Measurements from ENCODE around the gene PTX4. TPM values are rescaled to one million over a fixed set of nuclear protein-coding genes. Genes with fewer than 3 reads are reported as not detected.

Gene PTX4
- total RNA-seq, 1 experiment from 2014 or later, result not detected

- H3K27ac Mint-ChIP-seq (ENCODE audit: unreplicated experiment), result no peak overlapping the region
- no peaks in the 10 kb centered on the region for H3K36me3 Mint-ChIP-seq (ENCODE audit: insufficient read depth, unreplicated experiment)
- ChIA-PET CTCF (no interaction called here), POLR2A (no interaction called here)
- H3K4me3 Mint-ChIP-seq (ENCODE audit: unreplicated experiment), result no peak overlapping the region
- no peaks in the 10 kb centered on the region for H3K36me3 ChIP-seq (ENCODE audit: control insufficient read depth, insufficient read depth, low read length)
- H3K4me3 ChIP-seq (ENCODE audit: low read depth, low read length), result no peak overlapping the region
- intact Hi-C loops (cut with micrococcal nuclease; ENCODE audit: unreplicated experiment), result no loop called here
- TF ChIP-seq CTCF (IDR thresholded peaks at IDR 0.05; ENCODE audit: insufficient read depth in 1 of 2, low read depth in 1 of 2, low read length in 1 of 2, severe bottlenecking in 1 of 2, unreplicated experiment in 1 of 2), result no peak
- no TSS peak for BruUV-seq (replicated peaks)
- no peaks in the 10 kb centered on the region for H3K4me1 Mint-ChIP-seq (ENCODE audit: low read depth, unreplicated experiment)
- H3K9me3 ChIP-seq, result no peaks in the 10 kb centered on the region
- no peak for DNase-seq
- H3K4me1 ChIP-seq, result no peaks in the 10 kb centered on the region
- no peaks in the 10 kb centered on the region for H3K27me3 Mint-ChIP-seq (ENCODE audit: insufficient read depth, unreplicated experiment)
- no peaks in the 10 kb centered on the region for H3K27me3 ChIP-seq (replicated peaks; ENCODE audit: control insufficient read depth, insufficient read depth, low read length)
- H3K9me3 Mint-ChIP-seq (ENCODE audit: unreplicated experiment), result no peaks in the 10 kb centered on the region
These were observed 31.7 kb upstream of the PTX4 start for GRCh38 chr16:1520461-1520860.

GRCh38 chr16:1519831-1520230, 31.1 kb upstream of the PTX4 start:
- Histone ChIP-seq H3K9me3 (peaks cover 3% of the 10 kb centered on the region; the same call in 1 of the 2 replicates), H3K27me3 (replicated peaks; ENCODE audit: control insufficient read depth, insufficient read depth, low read length) (no peaks in the 10 kb centered on the region), H3K4me1 (no peaks in the 10 kb centered on the region), H3K4me3 (ENCODE audit: low read depth, low read length) (no peak overlapping the region), H3K36me3 (ENCODE audit: control insufficient read depth, insufficient read depth, low read length) (no peaks in the 10 kb centered on the region)
- H3K36me3 Mint-ChIP-seq (ENCODE audit: insufficient read depth, unreplicated experiment), result no peaks in the 10 kb centered on the region
- POLR2A ChIA-PET, result no interaction called here
- no peak for TF ChIP-seq CTCF (IDR thresholded peaks at IDR 0.05; ENCODE audit: insufficient read depth in 1 of 2, low read depth in 1 of 2, low read length in 1 of 2, severe bottlenecking in 1 of 2, unreplicated experiment in 1 of 2)
- BruUV-seq (replicated peaks), result no TSS peak
- no peak overlapping the region for H3K4me3 Mint-ChIP-seq (ENCODE audit: unreplicated experiment)
- CTCF ChIA-PET, result no interaction called here
- no peak overlapping the region for H3K27ac Mint-ChIP-seq (ENCODE audit: unreplicated experiment)
- intact Hi-C loops (cut with micrococcal nuclease; ENCODE audit: unreplicated experiment), result no loop called here
- no peaks in the 10 kb centered on the region for H3K4me1 Mint-ChIP-seq (ENCODE audit: low read depth, unreplicated experiment)
- H3K9me3 Mint-ChIP-seq (ENCODE audit: unreplicated experiment), result peaks cover 6% of the 10 kb centered on the region
- H3K27me3 Mint-ChIP-seq (ENCODE audit: insufficient read depth, unreplicated experiment), result no peaks in the 10 kb centered on the region
- no peak for DNase-seq

GRCh38 chr16:1518626-1519135, 29.9 kb upstream of the PTX4 start:
- intact Hi-C loops (cut with micrococcal nuclease; ENCODE audit: unreplicated experiment), result no loop called here
- no TSS peak for BruUV-seq (replicated peaks)
- no peaks in the 10 kb centered on the region for H3K4me1 ChIP-seq
- no peak overlapping the region for H3K4me3 ChIP-seq (ENCODE audit: low read depth, low read length)
- Mint-ChIP-seq H3K36me3 (ENCODE audit: insufficient read depth, unreplicated experiment) (no peaks in the 10 kb centered on the region), H3K4me3 (ENCODE audit: unreplicated experiment) (no peak overlapping the region), H3K9me3 (ENCODE audit: unreplicated experiment) (peaks cover 10% of the 10 kb centered on the region), H3K4me1 (ENCODE audit: low read depth, unreplicated experiment) (no peaks in the 10 kb centered on the region), H3K27ac (ENCODE audit: unreplicated experiment) (no peak overlapping the region), H3K27me3 (ENCODE audit: insufficient read depth, unreplicated experiment) (no peaks in the 10 kb centered on the region)
- peaks cover 3% of the 10 kb centered on the region; the same call in 1 of the 2 replicates for H3K9me3 ChIP-seq
- no peaks in the 10 kb centered on the region for H3K27me3 ChIP-seq (replicated peaks; ENCODE audit: control insufficient read depth, insufficient read depth, low read length)
- TF ChIP-seq CTCF (IDR thresholded peaks at IDR 0.05; ENCODE audit: insufficient read depth in 1 of 2, low read depth in 1 of 2, low read length in 1 of 2, severe bottlenecking in 1 of 2, unreplicated experiment in 1 of 2), result no peak
- H3K36me3 ChIP-seq (ENCODE audit: control insufficient read depth, insufficient read depth, low read length), result no peaks in the 10 kb centered on the region
- CTCF ChIA-PET, result no interaction called here
- POLR2A ChIA-PET, result no interaction called here
- DNase-seq, result no peak
